ENCODE measurements around the gene DDX19B.
"Not testable (repeated sequence)": the region's sequence is repeated elsewhere in the genome, so short reads cannot be mapped to it uniquely, and the experiment has no call there.

DNA sequence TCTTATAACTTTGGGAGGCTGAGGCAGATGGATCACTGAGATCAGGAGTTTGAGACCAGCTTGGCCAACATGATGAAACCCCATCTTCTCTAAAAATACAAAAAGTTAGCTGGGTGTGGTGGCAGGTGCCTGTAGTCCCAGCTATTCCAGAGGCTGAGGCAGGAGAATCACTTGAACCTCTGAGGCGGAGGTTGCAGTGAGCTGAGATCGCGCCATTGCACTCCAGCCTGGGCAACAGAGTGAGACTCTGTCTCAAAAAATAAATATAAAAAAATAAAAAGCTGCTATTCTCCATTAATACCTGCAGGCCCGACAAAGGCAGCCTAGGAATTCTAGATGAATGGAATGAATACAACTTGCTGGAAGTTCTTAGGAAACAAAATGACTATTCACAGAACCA lies 49.3 kb upstream of the DDX19B start:
- TF ChIP-seq POLR2A (IDR thresholded peaks at IDR 0.05; ENCODE audit: low read length); RFX5 (IDR thresholded peaks at IDR 0.05): not testable (repeated sequence)
- TF ChIP-seq, protein P1, sequence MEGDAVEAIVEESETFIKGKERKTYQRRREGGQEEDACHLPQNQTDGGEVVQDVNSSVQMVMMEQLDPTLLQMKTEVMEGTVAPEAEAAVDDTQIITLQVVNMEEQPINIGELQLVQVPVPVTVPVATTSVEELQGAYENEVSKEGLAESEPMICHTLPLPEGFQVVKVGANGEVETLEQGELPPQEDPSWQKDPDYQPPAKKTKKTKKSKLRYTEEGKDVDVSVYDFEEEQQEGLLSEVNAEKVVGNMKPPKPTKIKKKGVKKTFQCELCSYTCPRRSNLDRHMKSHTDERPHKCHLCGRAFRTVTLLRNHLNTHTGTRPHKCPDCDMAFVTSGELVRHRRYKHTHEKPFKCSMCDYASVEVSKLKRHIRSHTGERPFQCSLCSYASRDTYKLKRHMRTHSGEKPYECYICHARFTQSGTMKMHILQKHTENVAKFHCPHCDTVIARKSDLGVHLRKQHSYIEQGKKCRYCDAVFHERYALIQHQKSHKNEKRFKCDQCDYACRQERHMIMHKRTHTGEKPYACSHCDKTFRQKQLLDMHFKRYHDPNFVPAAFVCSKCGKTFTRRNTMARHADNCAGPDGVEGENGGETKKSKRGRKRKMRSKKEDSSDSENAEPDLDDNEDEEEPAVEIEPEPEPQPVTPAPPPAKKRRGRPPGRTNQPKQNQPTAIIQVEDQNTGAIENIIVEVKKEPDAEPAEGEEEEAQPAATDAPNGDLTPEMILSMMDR (IDR thresholded peaks at IDR 0.05) = not testable (repeated sequence)

All from A549 (cell line).